NCI-H1417 (cell line): ENCODE data around the gene SPDYC.
A peak's percentile ranks its signal among the peaks of the same experiment; 100 is the strongest.

Source experiments
- DNase-seq, 3 experiments: peaks; one replicate each; lab custom pipeline; 2025; lab: John Stamatoyannopoulos, UW

The SPDYC gene

GRCh38 chr11:65206901-65207300 lies 36.9 kb downstream of the SPDYC start:
- DNase-seq = no peak

- no peak for DNase-seq
Measured at GRCh38 chr11:65207918-65208784, 38.1 kb downstream of the SPDYC start.

- peak in 1 of 3 experiments; percentile 28 for DNase-seq
Measured at GRCh38 chr11:65208785-65209710, 39.0 kb downstream of the SPDYC start.

GRCh38 chr11:65209711-65210360 lies 39.8 kb downstream of the SPDYC start:
- no peak for DNase-seq

- DNase-seq = no peak
Measured at GRCh38 chr11:65210361-65210731, 40.3 kb downstream of the SPDYC start.

- DNase-seq = no peak
Measured at GRCh38 chr11:65210748-65211147, 40.7 kb downstream of the SPDYC start.

GRCh38 chr11:65211293-65212105 lies 41.5 kb downstream of the SPDYC start:
- DNase-seq = no peak

- no peak for DNase-seq
Measured at GRCh38 chr11:65212226-65212801, 42.3 kb downstream of the SPDYC start.

GRCh38 chr11:65213322-65214211 lies 43.5 kb downstream of the SPDYC start:
- peak in 2 of 3 experiments; percentile 30 to 65 for DNase-seq

GRCh38 chr11:65214212-65214845 lies 44.3 kb downstream of the SPDYC start:
- DNase-seq = no peak

GRCh38 chr11:65215441-65216076 lies 45.5 kb downstream of the SPDYC start:
- DNase-seq = peak in 1 of 3 experiments; percentile 7

- no peak for DNase-seq
Measured at GRCh38 chr11:65216830-65217229, 46.8 kb downstream of the SPDYC start.

GRCh38 chr11:65217441-65218423 lies 47.7 kb downstream of the SPDYC start:
- no peak for DNase-seq

GRCh38 chr11:65218446-65218845 lies 48.4 kb downstream of the SPDYC start:
- DNase-seq = no peak

- DNase-seq = no peak
Measured at GRCh38 chr11:65219930-65220213, 49.8 kb downstream of the SPDYC start.

GRCh38 chr11:65221026-65221425 lies 51.0 kb downstream of the SPDYC start:
- no peak for DNase-seq
